Natural killer cell (primary cell): Measurements from ENCODE around the gene SMAD7. TPM values are rescaled to one million over a fixed set of nuclear protein-coding genes. Genes with fewer than 3 reads are reported as not detected.
A peak's percentile ranks its signal among the peaks of the same experiment; 100 is the strongest.

Experiments
- ATAC-seq, 3 donors: fragments of 150-1000 bp in 2 of 3; fragments of 200-7000 bp in 1 of 3; cut with Tn5 transposase; 1 replicate in 1 of 3; 2 replicates in 2 of 3; pipeline ENCODE4 v1.10.0; 2021; ENCODE audit warnings: mild to moderate bottlenecking in 2 of 3, moderate library complexity in 2 of 3
- DNase-seq, 2 donors: peaks; one replicate each; pipeline versions ENCODE4 v3.0.0 to v3.0.0-alpha.2; 2013 to 2021; ENCODE audit warnings: mixed read lengths in 1 of 2
- H3K27ac ChIP-seq: one replicate; pipeline ENCODE4 v1.5.1; 2013; ENCODE audit warnings: mild to moderate bottlenecking, low read length
- H3K27me3 ChIP-seq: one replicate; pipeline ENCODE4 v1.6.1; 2013; ENCODE audit warnings: low read length; ENCODE audit not compliant: control insufficient read depth, insufficient read depth
- H3K36me3 ChIP-seq: one replicate; pipeline ENCODE4 v1.6.1; 2013; ENCODE audit warnings: low read length; ENCODE audit not compliant: control insufficient read depth, insufficient read depth
- H3K4me1 ChIP-seq: one replicate; pipeline ENCODE4 v1.6.1; 2013; ENCODE audit warnings: low read length; ENCODE audit not compliant: control insufficient read depth, insufficient read depth
- H3K4me3 ChIP-seq: one replicate; pipeline ENCODE4 v1.5.1; 2013; ENCODE audit warnings: low read length
- H3K9me3 ChIP-seq: one replicate; pipeline ENCODE4 v1.6.1; 2013; ENCODE audit warnings: low read length; ENCODE audit not compliant: control insufficient read depth, insufficient read depth
- H3K27ac Mint-ChIP-seq, 2 donors: one replicate each; pipeline ENCODE4 v1.8.0; 2022; ENCODE audit warnings: mild to moderate bottlenecking in 2 of 2, mixed read lengths in 2 of 2, moderate library complexity in 1 of 2
- H3K27me3 Mint-ChIP-seq, 2 donors: one replicate each; pipeline ENCODE4 v1.8.0; 2022; ENCODE audit warnings: low read depth in 2 of 2, mixed read lengths in 2 of 2
- H3K36me3 Mint-ChIP-seq: one replicate; pipeline ENCODE4 v1.8.0; 2022; ENCODE audit warnings: mixed read lengths
- H3K4me1 Mint-ChIP-seq, 2 donors: one replicate each; pipeline ENCODE4 v1.8.0; 2022; ENCODE audit warnings: mixed read lengths in 2 of 2
- H3K4me3 Mint-ChIP-seq: one replicate; pipeline ENCODE4 v1.8.0; 2022; ENCODE audit warnings: mild to moderate bottlenecking, moderate library complexity, mixed read lengths
- H3K9me3 Mint-ChIP-seq, 2 donors: one replicate each; pipeline ENCODE4 v1.8.0; 2022; ENCODE audit warnings: mixed read lengths in 2 of 2
- whole genome bisulfite sequencing: methylation state at CpG from one replicate; pipeline ENCODE4 v1.1.7; 2013; ENCODE audit warnings: missing lambda C conversion rate; ENCODE audit not compliant: insufficient coverage; 5-methylcytosine and 5-hydroxymethylcytosine counted together
- intact Hi-C: fragments of 100-400 bp; cut with micrococcal nuclease; formaldehyde crosslinking; loops from one replicate; pipeline ENCODE4 v1.14.2; 2022
- total RNA-seq, 4 donors: library from RNA; stranded (reverse); fragments of 120-200 nt in 1 of 4; gene quantifications; one replicate each; pipeline versions ENCODE4 v1.2.3 to v1.2.4, GENCODE V29; 2013 to 2022
- TF ChIP-seq, protein P1 (sequence below): fragments of 200-600 bp; IDR thresholded peaks from one replicate; pipeline ENCODE4 v1.8.0; 2022; ENCODE audit warnings: antibody characterized with exemption

The SMAD7 gene
- total RNA-seq, 3 donors from 2014 or later (not counting 1 experiment from before 2014, with no cell fraction given): 127 to 204 (median 182) TPM

- peak; percentile 23 to 42 (median 30) for ATAC-seq
- H3K9me3 ChIP-seq: no peaks in the 10 kb centered on the region
- Mint-ChIP-seq H3K4me3 (peak overlapping the region; percentile 94), H3K36me3 (peaks cover 19% of the 10 kb centered on the region), H3K27ac (peak overlapping the region; percentile 95 to 96), H3K9me3 (no peaks in the 10 kb centered on the region), H3K4me1 (peaks cover 90 to 95% of the 10 kb centered on the region in 2 donors), H3K27me3 (no peaks in the 10 kb centered on the region)
- no peaks in the 10 kb centered on the region for H3K27me3 ChIP-seq
- no peak overlapping the region for H3K4me3 ChIP-seq
- DNase-seq: peak in 1 of 2 donors; percentile 45
- H3K4me1 ChIP-seq: peaks cover 75% of the 10 kb centered on the region
- H3K36me3 ChIP-seq: peaks cover 24% of the 10 kb centered on the region
- peak overlapping the region; percentile 24 for H3K27ac ChIP-seq
- TF ChIP-seq, protein P1, sequence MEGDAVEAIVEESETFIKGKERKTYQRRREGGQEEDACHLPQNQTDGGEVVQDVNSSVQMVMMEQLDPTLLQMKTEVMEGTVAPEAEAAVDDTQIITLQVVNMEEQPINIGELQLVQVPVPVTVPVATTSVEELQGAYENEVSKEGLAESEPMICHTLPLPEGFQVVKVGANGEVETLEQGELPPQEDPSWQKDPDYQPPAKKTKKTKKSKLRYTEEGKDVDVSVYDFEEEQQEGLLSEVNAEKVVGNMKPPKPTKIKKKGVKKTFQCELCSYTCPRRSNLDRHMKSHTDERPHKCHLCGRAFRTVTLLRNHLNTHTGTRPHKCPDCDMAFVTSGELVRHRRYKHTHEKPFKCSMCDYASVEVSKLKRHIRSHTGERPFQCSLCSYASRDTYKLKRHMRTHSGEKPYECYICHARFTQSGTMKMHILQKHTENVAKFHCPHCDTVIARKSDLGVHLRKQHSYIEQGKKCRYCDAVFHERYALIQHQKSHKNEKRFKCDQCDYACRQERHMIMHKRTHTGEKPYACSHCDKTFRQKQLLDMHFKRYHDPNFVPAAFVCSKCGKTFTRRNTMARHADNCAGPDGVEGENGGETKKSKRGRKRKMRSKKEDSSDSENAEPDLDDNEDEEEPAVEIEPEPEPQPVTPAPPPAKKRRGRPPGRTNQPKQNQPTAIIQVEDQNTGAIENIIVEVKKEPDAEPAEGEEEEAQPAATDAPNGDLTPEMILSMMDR: no peak
- intact Hi-C loops: no loop called here
- WGBS: 54% methylated on average over 15 of the region's 15 CpGs
These were observed 26.8 kb downstream of the SMAD7 start for GRCh38 chr18:48923746-48924629.

DNA sequence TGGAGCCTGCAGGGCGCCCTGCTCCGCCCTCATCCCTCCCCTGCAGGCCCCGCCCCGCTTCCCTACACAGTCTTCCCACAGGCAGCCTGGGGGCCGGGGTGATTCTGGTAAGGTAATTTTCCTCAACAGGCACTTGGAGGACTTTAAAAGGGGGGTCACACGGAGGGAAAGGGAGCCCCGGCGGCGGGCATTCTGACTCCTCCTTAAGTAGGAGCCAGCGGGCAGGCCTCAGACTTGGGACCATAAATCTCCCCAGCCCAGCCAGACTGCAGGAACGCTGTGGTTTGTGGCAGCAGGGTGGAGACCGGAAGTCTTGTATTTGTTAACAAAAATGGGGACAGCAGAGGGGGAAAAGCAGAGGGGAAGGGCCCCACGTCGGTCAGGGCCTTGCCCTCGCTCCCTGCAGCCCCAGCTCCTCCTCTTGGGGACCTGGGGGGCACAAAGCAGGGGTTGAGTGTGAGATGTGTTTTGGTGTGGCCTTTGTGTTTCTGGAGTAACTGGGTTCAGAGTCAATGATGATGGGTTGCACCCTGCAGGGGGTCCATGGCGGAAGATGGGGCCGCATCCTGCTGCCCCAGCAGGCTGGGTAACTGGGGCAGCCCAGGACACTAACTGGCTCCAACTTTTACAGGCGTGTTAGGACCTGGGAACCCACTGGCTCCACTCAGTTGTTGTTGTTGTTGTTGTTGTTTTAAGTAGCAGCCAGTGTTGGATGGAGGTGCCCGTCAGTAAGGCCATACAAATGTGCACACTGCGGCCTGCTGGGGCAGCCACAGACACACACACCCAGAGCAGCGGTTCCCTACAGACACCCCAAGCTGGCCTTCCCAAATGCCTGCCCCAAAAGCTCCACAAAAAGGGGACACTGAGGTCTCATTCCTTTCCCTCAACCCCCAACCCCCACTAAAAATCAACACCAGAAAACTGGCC lies 27.7 kb downstream of the SMAD7 start:
- TF ChIP-seq, protein P1: no peak
- Histone ChIP-seq H3K4me3 (peak overlapping the region; percentile 1), H3K36me3 (peaks cover 24% of the 10 kb centered on the region), H3K4me1 (peaks cover 68% of the 10 kb centered on the region), H3K9me3 (no peaks in the 10 kb centered on the region), H3K27me3 (no peaks in the 10 kb centered on the region), H3K27ac (peak overlapping the region; percentile 24)
- Mint-ChIP-seq H3K4me3 (peak overlapping the region; percentile 94), H3K9me3 (no peaks in the 10 kb centered on the region), H3K27me3 (no peaks in the 10 kb centered on the region), H3K4me1 (peaks cover 85 to 87% of the 10 kb centered on the region in 2 donors), H3K27ac (peak overlapping the region; percentile 95 to 96), H3K36me3 (peaks cover 19% of the 10 kb centered on the region)
- ATAC-seq (peak in 2 of 3 donors; percentile 4 to 13), DNase-seq (peak in 1 of 2 donors; percentile 56)
- 23% methylated on average over 17 of the region's 21 CpGs for WGBS
- intact Hi-C loops: no loop called here

- 50% methylated on average over 7 of the region's 7 CpGs for WGBS
- Mint-ChIP-seq H3K9me3 (no peaks in the 10 kb centered on the region), H3K4me3 (peak overlapping the region; percentile 94), H3K36me3 (peaks cover 19% of the 10 kb centered on the region), H3K27ac (peak overlapping the region; percentile 95 to 96), H3K27me3 (no peaks in the 10 kb centered on the region), H3K4me1 (peaks cover 84 to 90% of the 10 kb centered on the region in 2 donors)
- DNase-seq (peak in 1 of 2 donors; percentile 10), ATAC-seq (peak in 1 of 3 donors; percentile 7)
- TF ChIP-seq, protein P1: no peak
- H3K27me3 ChIP-seq: no peaks in the 10 kb centered on the region
- intact Hi-C loops: no loop called here
- no peak overlapping the region for H3K27ac ChIP-seq
- H3K4me3 ChIP-seq: no peak overlapping the region
- peaks cover 24% of the 10 kb centered on the region for H3K36me3 ChIP-seq
- peaks cover 68% of the 10 kb centered on the region for H3K4me1 ChIP-seq
- no peaks in the 10 kb centered on the region for H3K9me3 ChIP-seq
These were observed 28.5 kb downstream of the SMAD7 start for GRCh38 chr18:48922226-48922800.
